ENCODE measurements around the gene ERC2.

ERC2 gene

DNA sequence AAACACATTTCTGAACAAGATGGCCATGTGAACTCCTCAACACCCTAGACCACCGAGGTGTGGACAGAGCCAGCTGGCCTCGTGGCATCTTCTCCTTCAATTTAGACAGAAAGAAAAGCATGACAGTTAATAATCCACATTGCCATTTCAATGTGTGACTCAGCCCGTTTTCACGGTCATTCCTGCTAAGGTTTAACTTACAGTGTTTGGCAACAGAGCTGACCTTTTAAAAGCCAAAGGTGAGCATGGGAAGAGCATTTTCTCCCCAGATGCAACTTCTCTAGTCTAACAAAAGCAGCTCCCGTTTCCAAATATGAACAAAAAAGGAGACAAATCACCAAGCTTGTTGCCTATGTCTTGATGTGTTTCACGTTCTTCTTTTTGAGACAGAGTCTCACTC, 563.6 kb downstream of the ERC2 start:
- FAIRE-seq: no peak

DNA sequence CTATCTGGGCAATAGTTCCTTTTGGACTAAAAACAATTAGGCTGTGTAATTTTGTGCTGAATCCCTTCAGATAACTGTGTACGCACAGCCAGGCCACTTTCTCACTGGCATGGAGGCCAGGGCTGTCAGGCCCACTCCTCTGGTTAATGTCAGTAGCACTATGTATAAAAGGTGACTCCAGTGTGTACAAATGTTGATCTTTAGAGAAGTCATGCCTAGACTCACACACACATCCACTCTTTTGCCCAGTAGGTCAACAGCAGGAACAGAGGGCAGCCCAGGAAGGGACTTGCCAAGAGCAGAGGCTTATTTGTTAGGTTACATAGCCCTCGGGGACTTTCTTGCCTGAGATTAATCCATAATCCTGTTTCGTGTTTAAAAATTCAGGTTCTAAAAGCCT, 564.6 kb downstream of the ERC2 start:
- FAIRE-seq: no peak

DNA sequence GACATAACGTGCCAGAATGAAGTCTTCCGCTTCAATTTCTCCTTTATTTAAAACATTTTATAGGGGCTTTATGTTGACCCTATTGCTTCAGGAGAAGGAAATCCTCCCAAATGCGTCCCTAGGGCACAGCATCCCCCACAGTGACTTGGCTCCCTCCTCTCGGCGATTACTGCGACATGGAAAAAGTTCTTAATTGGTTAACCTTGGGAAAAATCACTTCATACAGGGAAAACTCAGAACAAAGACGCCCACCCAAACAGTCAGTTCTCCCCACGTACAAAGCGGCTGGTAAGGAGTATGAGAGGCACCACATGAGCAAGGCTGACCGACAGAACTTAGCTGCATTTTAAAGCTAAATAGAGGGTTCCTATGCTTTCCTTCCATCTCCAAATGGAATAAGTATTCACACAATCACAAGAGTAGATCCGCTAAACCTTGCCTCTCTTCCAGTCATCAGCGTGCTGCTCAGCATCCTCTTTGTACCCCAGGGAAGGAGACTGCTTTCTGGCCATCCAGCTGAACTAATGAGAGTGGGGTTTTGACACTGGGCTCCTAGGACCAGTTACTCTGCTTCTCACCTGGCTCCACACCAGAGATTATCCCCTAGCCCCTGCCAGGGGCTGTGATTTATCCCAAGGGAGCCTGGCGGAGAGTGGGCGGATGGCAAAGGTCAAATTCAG, 565.9 kb downstream of the ERC2 start:
- FAIRE-seq: no peak

DNA sequence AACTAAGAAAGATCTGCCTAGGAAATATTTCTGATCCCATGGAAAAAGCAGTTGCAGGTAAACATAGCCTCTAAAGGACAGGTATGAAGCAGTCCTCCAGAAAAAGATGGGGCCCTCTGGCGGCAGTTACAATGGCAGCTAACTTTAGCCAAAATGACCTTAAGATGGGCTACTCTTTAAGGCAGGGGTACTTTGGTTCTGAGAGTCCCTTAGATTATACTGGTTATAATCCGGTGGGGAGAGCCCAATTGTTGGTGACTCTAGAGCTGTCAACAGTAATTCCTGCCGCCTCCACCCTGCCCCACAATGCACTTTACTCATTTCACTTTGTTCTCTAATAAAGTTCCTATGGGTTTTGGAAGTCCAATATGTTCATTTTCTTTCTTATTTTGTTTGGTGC, 568.4 kb downstream of the ERC2 start:
- FAIRE-seq: no peak

DNA sequence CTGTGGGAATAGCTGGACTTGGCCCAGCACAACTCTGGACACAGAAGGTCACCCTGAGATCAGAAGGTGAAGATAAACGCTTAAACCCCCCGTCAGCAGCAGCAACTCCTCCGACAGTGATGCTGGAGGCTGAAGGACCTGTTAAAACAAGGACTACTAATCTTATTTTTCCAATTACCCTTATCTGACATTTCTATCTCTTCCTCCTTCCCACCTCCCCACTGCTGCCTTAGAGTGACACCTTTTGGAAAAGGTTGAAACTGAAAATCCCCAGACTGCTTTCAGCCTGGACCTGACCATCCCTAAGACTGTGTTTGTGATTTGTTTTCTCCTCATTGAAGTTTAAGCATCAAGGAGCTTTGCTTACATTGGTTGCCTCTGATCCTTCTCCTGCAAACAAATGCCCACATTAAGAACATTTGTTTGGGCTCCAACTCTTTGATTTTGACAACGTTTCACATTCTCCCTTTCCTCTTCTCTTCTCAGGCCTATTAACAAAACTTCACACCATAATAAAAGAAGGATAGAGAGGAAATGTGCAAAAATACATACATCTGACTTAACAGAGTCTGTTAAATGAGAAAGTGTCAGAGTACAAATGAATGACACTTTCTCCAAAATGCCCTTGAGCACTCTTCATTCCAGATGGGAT, 570.6 kb downstream of the ERC2 start:
- no peak for FAIRE-seq

DNA sequence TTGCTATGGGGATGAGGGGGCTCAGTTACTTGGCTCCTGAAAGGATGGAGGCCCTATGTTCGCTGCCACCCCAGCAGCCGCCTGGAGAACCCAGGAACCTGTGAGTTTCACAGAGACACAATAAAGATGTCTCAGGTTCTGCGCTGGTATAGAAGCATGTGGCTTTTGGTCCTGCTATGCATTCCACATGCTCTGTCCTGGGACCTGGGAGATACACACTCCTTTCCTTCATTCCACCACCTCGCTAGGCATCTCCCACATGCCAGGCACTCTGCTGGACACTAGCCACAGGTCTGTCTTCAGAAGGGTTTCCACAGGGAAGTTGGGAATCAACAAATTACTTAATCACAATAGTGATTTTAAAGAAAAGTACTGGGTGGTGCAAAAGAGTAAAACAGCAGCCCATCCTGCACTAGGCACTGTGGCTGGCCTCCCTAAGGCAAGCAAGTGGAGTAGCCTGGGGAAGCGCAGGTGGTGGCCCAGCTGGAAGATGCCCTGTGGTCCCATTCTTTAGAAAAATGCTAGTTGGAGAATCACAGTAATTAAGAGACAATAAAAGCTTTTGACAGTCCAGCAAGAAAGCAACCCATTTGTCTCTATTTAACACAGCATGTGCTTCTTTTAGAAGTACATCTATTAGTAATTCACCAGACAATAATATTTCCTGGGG, 572.2 kb downstream of the ERC2 start:
- FAIRE-seq: no peak

DNA sequence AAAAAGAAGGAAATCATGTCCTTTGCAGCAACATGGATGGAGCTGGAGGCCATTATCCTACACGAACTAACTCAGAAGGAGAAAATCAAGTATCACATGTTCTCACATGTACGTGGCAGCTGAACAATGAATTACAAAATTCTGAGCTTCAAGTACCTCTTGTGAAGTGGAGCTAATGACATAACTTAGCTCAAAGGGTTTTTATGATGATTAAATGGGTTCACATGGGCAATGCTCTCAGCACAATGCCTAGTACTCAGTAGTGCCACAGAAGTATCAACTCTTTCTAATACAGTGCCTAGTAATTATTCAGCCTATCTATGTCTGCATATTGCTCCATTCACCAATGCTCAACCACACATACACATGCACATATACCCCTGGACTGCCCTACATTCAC, 573.7 kb downstream of the ERC2 start:
- no peak for FAIRE-seq

DNA sequence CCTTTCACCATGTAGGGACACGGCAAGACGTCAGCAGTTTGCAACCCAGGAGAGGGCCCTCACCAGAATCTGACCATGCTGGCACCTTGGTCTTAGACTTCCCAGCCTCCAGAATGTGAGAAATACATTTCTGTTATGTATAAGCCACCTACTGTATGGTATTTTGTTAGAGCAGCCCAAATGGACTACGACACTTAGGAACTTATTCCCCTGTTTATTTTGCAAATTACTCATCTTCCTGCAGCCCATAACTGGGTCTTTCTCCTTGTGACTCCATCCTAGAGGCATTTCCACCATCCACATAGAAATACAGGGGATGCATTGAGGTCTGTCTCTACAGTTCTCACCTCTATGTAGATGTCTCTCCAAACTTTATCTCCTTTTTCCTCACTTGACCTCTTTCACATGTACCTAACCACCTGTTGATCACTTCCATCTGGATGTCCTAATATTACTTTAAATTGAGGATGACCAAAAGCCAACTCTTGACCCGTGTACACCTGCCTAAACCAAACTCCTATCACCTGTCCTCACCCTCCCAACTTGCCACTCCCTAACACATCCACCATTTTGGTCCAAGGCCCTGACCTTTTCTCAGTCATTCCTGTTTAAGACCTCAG, 575.1 kb downstream of the ERC2 start:
- FAIRE-seq: no peak

DNA sequence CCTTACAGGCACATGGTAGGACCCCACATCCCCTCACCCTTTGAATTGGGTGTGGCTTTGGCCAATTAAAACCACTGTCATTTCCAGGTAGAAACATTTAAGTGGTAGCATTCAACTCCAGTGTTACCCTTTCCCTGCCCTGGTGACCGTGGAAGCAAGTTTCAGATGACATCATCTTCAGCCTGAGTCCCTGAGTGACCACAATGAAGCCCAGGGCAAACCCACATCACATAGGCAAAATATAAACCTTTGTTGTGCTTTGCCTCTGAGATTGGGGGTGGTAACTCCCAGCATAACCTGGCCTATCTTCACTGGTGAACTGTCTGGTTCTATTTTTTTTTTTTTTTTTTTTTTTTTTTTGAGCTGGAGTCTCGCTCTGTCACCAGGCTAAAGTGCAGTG, 577.2 kb downstream of the ERC2 start:
- FAIRE-seq: no peak

DNA sequence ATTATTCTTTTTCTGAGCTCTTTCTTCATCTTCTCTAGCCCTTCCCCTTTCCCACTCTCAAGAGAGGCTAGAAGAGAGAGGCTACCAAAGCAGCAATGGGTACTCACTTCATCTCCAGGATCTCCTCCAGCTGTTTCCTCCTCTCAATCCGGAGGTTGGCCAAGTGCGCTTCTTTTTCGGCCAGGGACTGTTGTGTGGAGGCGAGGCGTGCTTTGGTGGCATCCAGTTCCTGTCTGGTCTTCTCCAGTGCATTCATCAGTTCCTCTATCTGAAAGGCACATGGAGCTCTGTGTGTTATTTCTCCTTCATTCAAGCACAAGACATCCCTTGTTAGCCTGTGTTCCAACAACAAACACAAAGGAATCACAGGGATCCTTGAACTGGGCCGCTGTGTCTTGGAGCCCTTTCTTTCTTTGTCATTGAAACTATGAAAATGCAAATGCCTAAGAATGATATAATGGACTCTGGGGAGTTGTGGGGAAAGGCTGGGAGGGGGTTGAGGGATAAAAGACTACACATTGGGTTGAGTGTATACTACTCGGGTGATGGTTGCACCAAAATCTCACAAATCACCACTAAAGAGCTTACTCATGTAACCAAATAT, 579.9 kb downstream of the ERC2 start:
- no peak for FAIRE-seq

DNA sequence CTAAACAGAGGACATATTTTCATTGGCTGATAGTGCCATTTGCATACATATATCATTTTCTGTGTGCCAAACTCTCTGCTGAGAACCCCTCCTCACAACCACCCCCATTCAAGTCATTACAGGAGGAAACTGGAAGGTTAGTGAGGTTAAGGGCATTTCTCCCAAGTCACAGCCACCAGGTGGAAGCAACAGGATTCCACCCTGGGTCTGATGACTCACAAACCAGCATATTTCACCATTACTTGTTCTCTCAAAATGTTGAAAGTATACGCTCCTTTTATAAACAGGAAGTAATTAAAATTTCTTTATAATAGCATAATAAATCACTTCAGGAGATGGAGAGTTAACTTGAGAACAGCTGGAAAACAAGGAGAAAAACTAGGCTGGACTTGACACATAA, 582.5 kb downstream of the ERC2 start:
- FAIRE-seq: no peak

DNA sequence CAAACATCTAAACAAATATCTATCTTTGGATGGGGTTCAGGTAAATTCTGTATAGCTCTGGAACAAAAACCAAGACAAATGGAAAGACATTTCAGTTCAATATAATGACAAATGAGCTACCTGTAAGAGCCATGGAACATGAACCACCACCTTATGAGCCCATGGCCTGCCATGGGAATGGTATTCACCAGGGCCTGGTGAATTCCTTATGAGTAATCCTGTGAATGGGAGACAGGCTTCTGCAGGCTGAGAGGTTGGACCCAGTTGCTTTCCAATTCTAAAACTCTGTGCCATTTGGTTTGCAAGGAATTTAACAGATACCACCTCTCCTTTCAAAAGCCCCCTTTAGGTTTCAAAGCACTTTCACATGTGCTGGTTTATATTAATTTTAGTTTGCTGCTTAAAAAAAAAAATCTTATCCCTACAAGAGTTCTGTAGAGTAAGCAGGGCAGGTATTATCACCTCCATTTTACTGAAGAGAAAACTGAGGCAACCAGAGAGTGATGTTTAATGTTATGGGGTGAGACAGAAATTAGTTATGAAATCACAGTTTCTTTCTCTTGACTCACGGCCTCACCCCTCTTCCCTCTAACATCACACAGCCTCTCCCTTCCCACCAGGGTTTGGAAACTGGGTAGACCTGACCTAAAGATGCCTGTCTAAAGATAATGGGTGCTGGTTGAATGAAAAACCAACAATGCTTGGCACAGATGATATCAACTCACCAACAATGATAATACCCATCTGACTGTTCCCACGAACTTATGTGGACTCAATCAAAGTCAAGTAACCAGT, 583.6 kb downstream of the ERC2 start:
- FAIRE-seq: no peak

DNA sequence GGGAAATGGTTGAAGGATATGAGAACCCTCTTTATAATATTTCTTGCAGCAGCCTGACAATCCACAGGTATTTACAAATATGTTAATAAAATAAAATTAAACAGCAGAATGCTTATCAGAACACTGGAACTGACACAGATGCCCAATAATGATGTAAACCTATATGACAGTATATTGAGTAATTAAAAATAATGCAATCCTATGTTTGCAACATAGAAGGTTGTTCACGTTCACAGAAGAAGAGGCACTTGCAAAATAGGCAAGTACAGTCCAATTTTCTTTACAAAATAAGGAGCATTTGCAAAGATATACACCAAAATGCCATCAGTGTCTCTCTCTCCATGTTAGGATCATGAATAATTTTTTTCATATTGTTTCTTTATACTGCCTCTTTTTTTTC, 584.2 kb downstream of the ERC2 start:
- no peak for FAIRE-seq

DNA sequence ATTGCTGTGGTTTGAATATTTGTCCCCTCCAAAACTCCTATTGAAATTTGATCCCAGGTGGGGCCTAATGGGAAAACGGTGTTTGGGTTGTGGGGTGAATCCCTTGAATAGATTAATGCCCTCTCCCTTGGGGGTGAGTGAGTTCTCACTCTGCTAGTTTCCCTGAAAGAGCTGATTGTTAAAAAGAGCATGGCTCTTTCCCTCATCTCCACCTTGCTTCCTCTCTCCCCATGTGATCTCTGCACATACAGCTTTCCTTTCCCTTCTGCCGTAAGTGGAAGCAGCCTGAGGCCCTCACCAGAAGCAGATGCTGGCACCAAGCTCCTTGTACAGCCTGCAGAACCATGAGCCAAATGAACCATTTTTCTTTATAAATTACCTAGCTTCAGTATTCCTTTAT, 586.3 kb downstream of the ERC2 start:
- no peak for FAIRE-seq

DNA sequence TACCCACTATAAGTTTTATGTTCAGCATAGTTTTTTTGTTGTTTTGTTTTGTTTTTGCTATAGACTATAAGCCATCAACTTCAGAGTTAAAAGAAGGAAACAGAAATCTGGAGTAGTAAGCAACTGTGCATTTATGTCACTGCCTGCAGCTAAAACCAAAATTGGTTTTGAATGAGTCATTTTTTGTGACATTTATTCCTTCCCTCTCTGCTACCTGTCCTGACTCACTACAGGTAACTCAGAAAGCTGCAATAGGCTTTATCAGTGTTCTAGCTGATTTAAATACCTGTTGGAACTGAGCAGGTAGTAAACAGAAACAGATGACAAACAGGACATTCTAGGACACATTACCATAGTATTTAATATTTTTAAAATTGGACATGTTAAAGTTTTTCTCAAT, 587.9 kb downstream of the ERC2 start:
- no peak for FAIRE-seq

DNA sequence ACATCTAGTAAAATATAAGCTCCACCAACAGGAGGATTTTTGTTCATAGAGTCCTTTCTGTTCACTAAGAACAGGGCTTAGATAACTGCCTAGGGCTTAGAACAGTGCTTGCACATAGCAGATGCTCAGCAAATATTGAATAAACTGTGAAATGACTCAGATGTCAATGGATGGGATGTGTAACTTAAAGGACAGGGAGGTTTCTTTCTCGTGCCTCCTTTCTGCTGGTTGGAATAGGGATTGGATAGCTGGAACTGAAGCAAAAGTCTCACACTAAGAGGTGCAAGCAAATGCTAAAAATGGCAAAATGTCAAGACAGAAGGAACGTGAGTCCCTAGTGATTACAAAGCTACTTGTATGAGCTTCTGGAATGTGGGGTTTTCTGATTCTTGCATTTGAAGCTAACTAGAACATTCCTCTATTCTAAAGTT, 588.4 kb downstream of the ERC2 start:
- FAIRE-seq: no peak

DNA sequence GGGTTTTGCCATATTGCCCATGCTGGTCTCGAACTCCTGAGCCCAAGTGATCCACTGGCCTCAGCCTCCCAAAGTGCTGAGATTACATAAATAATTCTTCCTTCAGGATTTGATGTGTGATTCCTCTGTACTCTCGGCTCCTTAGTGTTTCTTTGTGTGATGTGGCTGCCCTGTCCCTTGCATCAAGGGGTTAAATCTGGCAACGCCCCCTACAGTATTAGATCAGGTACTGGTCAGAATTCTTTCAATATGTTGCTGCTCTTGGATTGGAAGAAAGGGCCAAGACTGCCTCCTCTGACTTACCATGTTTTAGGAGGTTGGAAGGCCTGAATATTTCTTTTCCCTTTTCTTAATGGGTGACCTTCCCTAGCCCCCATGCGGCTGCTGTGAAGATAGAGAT, 590.6 kb downstream of the ERC2 start:
- no peak for FAIRE-seq

DNA sequence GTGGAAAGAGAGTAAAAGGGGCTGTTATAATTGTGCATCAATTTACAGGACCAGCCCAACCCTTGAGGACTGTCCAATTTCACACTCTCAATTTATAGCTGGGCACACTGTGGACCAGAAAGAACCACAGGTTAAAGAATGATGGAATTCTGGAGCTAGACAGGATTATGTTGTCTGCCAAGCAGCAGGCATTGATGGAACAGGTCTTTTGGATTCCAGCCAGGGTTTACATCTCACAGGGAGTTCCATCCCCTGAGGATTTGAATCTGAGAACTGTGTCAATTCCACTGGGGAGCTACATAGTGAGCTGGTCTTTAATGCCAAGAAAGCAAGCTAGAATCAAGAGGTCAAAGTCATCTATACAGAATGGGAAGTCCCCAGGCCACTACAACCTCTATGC, 591.7 kb downstream of the ERC2 start:
- FAIRE-seq: no peak

DNA sequence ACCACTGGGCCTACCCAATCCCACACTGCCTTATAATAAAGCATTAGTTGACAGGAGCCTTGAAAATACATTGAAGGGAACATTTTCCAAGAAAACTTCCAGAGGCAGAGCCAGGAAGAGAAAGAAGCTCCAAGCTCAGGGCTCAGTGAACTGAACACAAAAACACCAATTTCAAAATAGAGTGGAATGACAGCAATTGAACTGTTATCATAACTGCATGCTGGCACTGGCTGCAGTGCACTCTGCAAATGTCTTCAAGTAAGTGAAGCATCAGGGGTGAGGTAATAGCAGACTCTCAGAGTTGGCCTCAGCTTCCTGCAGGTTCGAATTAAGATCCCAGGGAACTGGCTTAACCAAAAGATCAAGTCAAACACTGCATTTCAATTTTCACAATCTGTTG, 593.2 kb downstream of the ERC2 start:
- FAIRE-seq: no peak

DNA sequence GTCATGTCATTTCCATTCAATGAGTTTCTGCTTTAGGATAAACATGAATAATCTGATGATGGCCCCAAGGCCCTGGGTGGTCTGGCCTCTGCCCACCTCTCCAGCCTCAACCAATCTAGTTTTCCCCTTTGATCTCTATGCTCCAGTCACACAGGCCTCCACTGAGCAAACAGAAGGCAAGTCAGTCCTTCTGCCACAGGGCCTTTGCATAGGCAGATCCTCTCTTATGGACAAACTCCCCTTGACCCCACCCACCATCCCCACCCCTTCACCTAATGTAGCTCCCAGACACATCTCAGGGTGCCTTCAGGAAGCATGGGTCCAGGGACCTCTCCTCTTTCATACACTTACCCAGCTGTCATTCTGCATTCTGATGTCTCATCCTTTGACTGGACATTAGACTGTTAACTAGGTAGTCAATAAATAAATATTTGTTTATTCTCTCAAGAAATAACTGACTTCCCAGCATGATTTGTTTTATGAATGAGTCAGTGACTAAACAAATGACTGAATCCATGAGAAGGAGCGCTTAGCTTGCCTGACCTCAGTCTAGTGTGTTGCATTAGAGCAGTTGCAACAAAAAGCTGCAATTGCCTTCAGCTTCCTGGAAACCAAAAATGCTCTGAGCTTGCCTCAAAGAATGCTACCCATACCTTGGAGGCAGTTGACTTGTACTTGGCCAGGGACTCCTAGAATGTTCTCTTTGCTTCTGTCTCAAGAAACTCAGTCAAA, 594.6 kb downstream of the ERC2 start:
- FAIRE-seq: no peak

DNA sequence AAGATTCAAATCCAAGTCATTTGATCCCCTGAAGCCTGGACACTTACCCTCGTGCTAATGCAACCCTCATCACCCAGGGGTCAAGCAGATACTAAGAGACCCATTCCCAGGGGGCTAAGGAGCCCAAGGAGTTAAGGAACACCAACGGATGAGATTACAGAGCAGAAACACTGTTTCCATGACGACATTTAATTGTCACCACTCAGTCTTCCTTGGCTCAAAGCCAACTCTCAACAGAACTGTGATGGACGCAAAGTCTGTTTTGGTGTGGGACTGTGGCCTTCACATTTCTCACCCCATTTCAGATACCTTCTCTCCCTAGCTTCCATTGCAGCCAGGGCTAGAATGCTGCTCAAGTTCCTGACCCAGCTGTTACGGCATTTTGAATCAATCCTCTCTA, 597.7 kb downstream of the ERC2 start:
- no peak for FAIRE-seq

DNA sequence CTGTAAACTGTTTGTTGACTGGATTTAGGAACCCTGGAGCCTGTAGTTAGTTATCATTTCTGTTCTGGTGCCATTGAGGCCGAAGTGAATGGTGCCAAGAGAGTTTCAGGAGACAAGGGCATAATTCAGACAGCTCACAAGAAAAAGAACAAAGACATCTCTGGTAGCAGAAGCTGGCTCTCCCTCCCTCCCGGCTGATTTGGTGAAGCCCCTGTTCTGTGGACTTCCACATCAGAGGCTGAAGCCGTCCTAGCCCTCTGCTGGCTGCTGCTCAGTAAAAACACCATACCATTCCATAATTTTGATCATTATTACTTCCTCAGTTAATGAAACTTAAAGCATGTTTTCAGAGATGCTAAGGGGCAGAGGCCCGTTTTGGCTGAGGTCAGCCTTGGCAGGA, 599.9 kb downstream of the ERC2 start:
- FAIRE-seq: no peak

Measured in colon (tissue), 2 donors.